OCI-LY7 (cell line): ENCODE measurements around the gene TLE4. TPM values are rescaled to one million over a fixed set of nuclear protein-coding genes. Genes with fewer than 3 reads are reported as not detected.

Experiments used
- BruUV-seq: library from RNA; stranded (reverse); fragments of 400-500 nt; replicated peaks from 2 replicates; lab custom pipeline; 2021; lab: Mats Ljungman, UMichigan
- CTCF ChIA-PET: fragments of 300-600 bp; sonication (Branson Sonifier 250); formaldehyde crosslinking; loops from one replicate; lab custom pipeline; 2022; ENCODE audit warnings: antibody characterized with exemption; ENCODE audit not compliant: unreplicated experiment; lab: Charles Lee
- POLR2A ChIA-PET: fragments of 300-600 bp; sonication (Branson Sonifier 250); formaldehyde crosslinking; loops from one replicate; lab custom pipeline; 2022; ENCODE audit warnings: antibody characterized with exemption; lab: Charles Lee
- DNase-seq: peaks from one replicate; pipeline ENCODE4 v3.0.0-alpha.2; 2015; ENCODE audit warnings: low spot score
- H2AFZ ChIP-seq: fragments of 200-600 bp; sonication (generic), shearing (Covaris generic); 2 replicates; pipeline ENCODE4 v1.6.1; 2014; ENCODE audit warnings: mild to moderate bottlenecking, antibody characterized with exemption, low read length, moderate library complexity
- H3K27ac ChIP-seq: fragments of 200-600 bp; sonication (generic); 2 replicates; pipeline ENCODE4 v1.5.1; 2014; ENCODE audit warnings: mixed run types, low read depth, mild to moderate bottlenecking, moderate library complexity, low read length, inconsistent platforms; ENCODE audit not compliant: poor library complexity, severe bottlenecking
- H3K36me3 ChIP-seq: fragments of 200-600 bp; sonication (generic); 2 replicates; pipeline ENCODE4 v1.6.1; 2014; ENCODE audit warnings: mild to moderate bottlenecking, antibody characterized with exemption, low read length, moderate library complexity, mixed read lengths; ENCODE audit not compliant: insufficient read depth
- H3K4me1 ChIP-seq: fragments of 200-600 bp; sonication (generic); 2 replicates; pipeline ENCODE4 v1.5.1; 2014; ENCODE audit warnings: mild to moderate bottlenecking, low read length; ENCODE audit not compliant: insufficient read depth, poor library complexity, severe bottlenecking
- H3K4me2 ChIP-seq: fragments of 200-600 bp; sonication (generic); 2 replicates; pipeline ENCODE4 v1.6.1; 2014; ENCODE audit warnings: mild to moderate bottlenecking, low read length
- H3K4me3 ChIP-seq: fragments of 200-600 bp; sonication (generic); 2 replicates; pipeline ENCODE4 v1.5.1; 2014; ENCODE audit warnings: mild to moderate bottlenecking, low read depth, low read length; ENCODE audit not compliant: poor library complexity, severe bottlenecking
- H3K79me2 ChIP-seq: fragments of 200-600 bp; sonication (generic); 2 replicates; pipeline ENCODE4 v1.6.1; 2016; ENCODE audit warnings: low read depth, mild to moderate bottlenecking, low read length, moderate library complexity, mixed read lengths; ENCODE audit not compliant: insufficient read depth
- H3K9me2 ChIP-seq: fragments of 200-600 bp; sonication (generic); 2 replicates; pipeline ENCODE4 v1.6.1; 2016; ENCODE audit warnings: mild to moderate bottlenecking, low read length, mixed read lengths; ENCODE audit not compliant: insufficient read depth
- H3K9me3 ChIP-seq: fragments of 200-600 bp; sonication (generic); 2 replicates; pipeline ENCODE4 v1.6.1; 2014; ENCODE audit warnings: mild to moderate bottlenecking, mixed run types, low read length, mixed read lengths
- H4K20me1 ChIP-seq: fragments of 200-600 bp; sonication (generic); 2 replicates; pipeline ENCODE4 v1.6.1; 2014; ENCODE audit warnings: mild to moderate bottlenecking, antibody characterized with exemption, low read length, moderate library complexity, mixed read lengths; ENCODE audit not compliant: insufficient read depth
- CTCF ChIP-seq: fragments of 200-600 bp; sonication (generic); conservative IDR thresholded peaks from 2 replicates; pipeline ENCODE4 v1.5.1; 2014; ENCODE audit warnings: mild to moderate bottlenecking, antibody characterized with exemption, low read length, moderate library complexity, mixed read lengths
- EZH2phosphoT487 ChIP-seq: fragments of 200-600 bp; sonication (generic); IDR thresholded peaks from 2 replicates; pipeline ENCODE4 v1.6.1; 2018; ENCODE audit warnings: low read depth, borderline replicate concordance, mild to moderate bottlenecking, mixed run types, antibody characterized with exemption, low read length, moderate library complexity, mixed read lengths
- intact Hi-C: fragments of 100-400 bp; cut with micrococcal nuclease; formaldehyde crosslinking; loops from one replicate; pipeline ENCODE4 v1.10.0; 2022; ENCODE audit not compliant: unreplicated experiment
- total RNA-seq, 2 experiments: library from RNA; depleted of rRNA in 1 of 2; stranded (reverse); fragments of >200 nt in 1 of 2; shearing (Covaris generic) in 1 of 2; gene quantifications; 2 replicates each; pipeline ENCODE4 v1.2.3, GENCODE V29; 2014 to 2022

Gene TLE4
- total RNA-seq, 2 experiments from 2014 or later, result 36.7 to 41.7 TPM

GRCh38 chr9:79661886-79662536, 90.2 kb downstream of the TLE4 start:
- Histone ChIP-seq H4K20me1 (no peaks in the 10 kb centered on the region), H3K9me2 (no peaks in the 10 kb centered on the region), H3K4me1 (no peaks in the 10 kb centered on the region), H3K9me3 (no peaks in the 10 kb centered on the region), H3K79me2 (no peaks in the 10 kb centered on the region), H2AFZ (no peak overlapping the region), H3K36me3 (peaks cover 1% of the 10 kb centered on the region; the same call in 1 of the 2 replicates), H3K27ac (no peak overlapping the region), H3K4me2 (no peak overlapping the region), H3K4me3 (no peak overlapping the region)
- TF ChIP-seq EZH2phosphoT487 (no peak), CTCF (no peak)
- no TSS peak for BruUV-seq
- intact Hi-C loops, result no loop called here
- CTCF ChIA-PET, result no interaction called here
- POLR2A ChIA-PET, result interaction anchor here (0.7 kb wide), 1 partner anchor 54 kb away, joined by 3 read pairs; no protein-coding TSS in a partner anchor
- no peak for DNase-seq

- TF ChIP-seq CTCF (no peak), EZH2phosphoT487 (no peak)
- CTCF ChIA-PET, result no interaction called here
- Histone ChIP-seq H3K9me3 (no peaks in the 10 kb centered on the region), H3K4me3 (no peak overlapping the region), H4K20me1 (no peaks in the 10 kb centered on the region), H3K27ac (no peak overlapping the region), H3K79me2 (no peaks in the 10 kb centered on the region), H3K4me2 (no peak overlapping the region), H3K36me3 (no peaks in the 10 kb centered on the region), H2AFZ (no peak overlapping the region), H3K9me2 (no peaks in the 10 kb centered on the region), H3K4me1 (no peaks in the 10 kb centered on the region)
- intact Hi-C loops, result no loop called here
- no TSS peak for BruUV-seq
- POLR2A ChIA-PET, result interaction anchor here (0.7 kb wide), 1 partner anchor 54 kb away, joined by 3 read pairs; no protein-coding TSS in a partner anchor
- DNase-seq, result no peak
Measured at GRCh38 chr9:79662537-79662956, 90.8 kb downstream of the TLE4 start.

- CTCF ChIA-PET, result no interaction called here
- no peak for DNase-seq
- H3K36me3 ChIP-seq, result no peaks in the 10 kb centered on the region
- no peaks in the 10 kb centered on the region for H3K4me1 ChIP-seq
- intact Hi-C loops, result no loop called here
- H3K4me2 ChIP-seq, result no peak overlapping the region
- H2AFZ ChIP-seq, result no peak overlapping the region
- no peaks in the 10 kb centered on the region for H3K9me2 ChIP-seq
- no TSS peak for BruUV-seq
- TF ChIP-seq CTCF, result no peak
- no peak for TF ChIP-seq EZH2phosphoT487
- H3K9me3 ChIP-seq, result no peaks in the 10 kb centered on the region
- POLR2A ChIA-PET, result interaction anchor here (1.0 kb wide), 1 partner anchor 21 kb away, joined by 3 read pairs; no protein-coding TSS in a partner anchor
- H3K79me2 ChIP-seq, result no peaks in the 10 kb centered on the region
- H4K20me1 ChIP-seq, result no peaks in the 10 kb centered on the region
- no peak overlapping the region for H3K27ac ChIP-seq
- no peak overlapping the region for H3K4me3 ChIP-seq
Measured at GRCh38 chr9:79663300-79663699, 91.5 kb downstream of the TLE4 start.
